Adrenal gland (tissue), 5 donors: ENCODE results near the gene CDH15.

ENCODE experiments used
- POLR2A ChIP-seq, 2 donors: fragments of 450-650 bp; IDR thresholded peaks; one replicate each; pipeline ENCODE4 v1.6.1; 2017; ENCODE audit warnings: antibody characterized with exemption in 2 of 2, mild to moderate bottlenecking in 2 of 2, moderate library complexity in 1 of 2
- TF ChIP-seq, protein P1 (sequence below), 6 experiments: fragments of 450-650 bp in 4 of 6; fragments of 200-600 bp in 2 of 6; sonication (generic) in 1 of 6; IDR thresholded peaks; 1 replicate in 5 of 6; 2 replicates in 1 of 6; pipeline versions ENCODE4 v1.5.1 to v1.8.0; 2016 to 2021; ENCODE audit warnings: antibody characterized with exemption in 6 of 6, mild to moderate bottlenecking in 2 of 6, moderate library complexity in 1 of 6
- donor health status: DM: no; HTN: no; CAD: no.

DNA sequence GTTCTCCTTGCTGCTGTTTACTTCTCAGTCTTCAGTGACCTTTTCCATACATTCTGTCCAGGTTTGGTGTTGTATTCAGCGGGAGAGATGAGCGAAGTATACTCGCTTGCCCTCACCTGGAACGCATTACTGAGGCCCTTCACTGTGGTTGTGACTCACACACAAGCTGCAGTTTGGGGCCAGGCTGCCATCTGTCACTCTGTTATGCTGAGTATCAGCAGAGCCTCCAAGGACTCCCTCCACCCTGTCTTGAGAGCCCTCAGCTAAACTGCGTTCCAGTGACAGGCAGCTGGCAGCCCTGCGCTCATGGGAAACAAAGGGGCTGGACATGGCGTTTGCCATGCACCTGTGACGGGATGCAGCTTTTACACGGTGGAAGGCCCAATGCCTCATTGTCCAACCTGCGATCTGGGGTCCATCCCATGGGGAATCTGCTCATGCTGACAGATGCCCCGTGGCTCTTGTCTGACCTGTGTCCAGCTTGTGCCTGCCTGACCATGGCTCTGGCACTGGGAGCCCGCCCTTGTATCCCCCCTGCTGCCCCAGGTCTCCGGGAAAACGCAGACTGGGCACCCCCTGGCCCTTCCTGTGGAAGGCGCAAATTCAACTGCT, 39.5 kb downstream of the CDH15 start:
- TF ChIP-seq, protein P1, sequence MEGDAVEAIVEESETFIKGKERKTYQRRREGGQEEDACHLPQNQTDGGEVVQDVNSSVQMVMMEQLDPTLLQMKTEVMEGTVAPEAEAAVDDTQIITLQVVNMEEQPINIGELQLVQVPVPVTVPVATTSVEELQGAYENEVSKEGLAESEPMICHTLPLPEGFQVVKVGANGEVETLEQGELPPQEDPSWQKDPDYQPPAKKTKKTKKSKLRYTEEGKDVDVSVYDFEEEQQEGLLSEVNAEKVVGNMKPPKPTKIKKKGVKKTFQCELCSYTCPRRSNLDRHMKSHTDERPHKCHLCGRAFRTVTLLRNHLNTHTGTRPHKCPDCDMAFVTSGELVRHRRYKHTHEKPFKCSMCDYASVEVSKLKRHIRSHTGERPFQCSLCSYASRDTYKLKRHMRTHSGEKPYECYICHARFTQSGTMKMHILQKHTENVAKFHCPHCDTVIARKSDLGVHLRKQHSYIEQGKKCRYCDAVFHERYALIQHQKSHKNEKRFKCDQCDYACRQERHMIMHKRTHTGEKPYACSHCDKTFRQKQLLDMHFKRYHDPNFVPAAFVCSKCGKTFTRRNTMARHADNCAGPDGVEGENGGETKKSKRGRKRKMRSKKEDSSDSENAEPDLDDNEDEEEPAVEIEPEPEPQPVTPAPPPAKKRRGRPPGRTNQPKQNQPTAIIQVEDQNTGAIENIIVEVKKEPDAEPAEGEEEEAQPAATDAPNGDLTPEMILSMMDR (IDR thresholded peaks at IDR 0.05), result no peak
- TF ChIP-seq POLR2A (IDR thresholded peaks at IDR 0.05), result no peak
